ENCODE measurements around the gene ARID5B. TPM values are rescaled to one million over a fixed set of nuclear protein-coding genes. Genes with fewer than 3 reads are reported as not detected.

Gene ARID5B
- total RNA-seq, 4 donors from 2014 or later, result 7.6 to 36.3 (median 21.2) TPM

- no peak for DNase-seq
- 91 to 92% methylated on average over 3 of the region's 3 CpGs for WGBS, 2 donors
- Histone ChIP-seq H3K36me3 (no peaks in the 10 kb centered on the region), H3K4me3 (replicated peaks in 1 of 3) (no peak overlapping the region), H3K27me3 (no peaks in the 10 kb centered on the region), H3K4me1 (no peaks in the 10 kb centered on the region), H3K27ac (no peak overlapping the region), H3K9me3 (no peaks in the 10 kb centered on the region)
- no peak for TF ChIP-seq POLR2A (IDR thresholded peaks at IDR 0.05)
- no peak for TF ChIP-seq CTCF (IDR thresholded peaks at IDR 0.05)
- intact Hi-C loops (cut with DNase I), result no loop called here
Measured at GRCh38 chr10:61907587-61907986, 6.1 kb downstream of the ARID5B start.

GRCh38 chr10:61910226-61910805, 8.8 kb downstream of the ARID5B start:
- no peaks in the 10 kb centered on the region for H3K9me3 ChIP-seq
- no peaks in the 10 kb centered on the region for H3K27me3 ChIP-seq
- no peaks in the 10 kb centered on the region for H3K36me3 ChIP-seq
- no peak overlapping the region for H3K4me3 ChIP-seq (replicated peaks in 1 of 3)
- no peak for TF ChIP-seq POLR2A (IDR thresholded peaks at IDR 0.05)
- no peak for TF ChIP-seq CTCF (IDR thresholded peaks at IDR 0.05)
- no peak for DNase-seq
- intact Hi-C loops (cut with DNase I), result no loop called here
- WGBS, 2 donors, result 96 to 97% methylated on average over 6 of the region's 6 CpGs
- H3K27ac ChIP-seq, result no peak overlapping the region
- H3K4me1 ChIP-seq, result no peaks in the 10 kb centered on the region

GRCh38 chr10:61910894-61911293, 9.4 kb downstream of the ARID5B start:
- H3K27me3 ChIP-seq, result no peaks in the 10 kb centered on the region
- no peaks in the 10 kb centered on the region for H3K9me3 ChIP-seq
- H3K36me3 ChIP-seq, result no peaks in the 10 kb centered on the region
- 89 to 94% methylated on average over 2 of the region's 2 CpGs for WGBS, 2 donors
- no peak for DNase-seq
- no peaks in the 10 kb centered on the region for H3K4me1 ChIP-seq
- intact Hi-C loops (cut with DNase I), result no loop called here
- no peak overlapping the region for H3K4me3 ChIP-seq (replicated peaks in 1 of 3)
- no peak overlapping the region for H3K27ac ChIP-seq
- TF ChIP-seq POLR2A (IDR thresholded peaks at IDR 0.05) (no peak), CTCF (IDR thresholded peaks at IDR 0.05) (no peak)

GRCh38 chr10:61911425-61911824, 9.9 kb downstream of the ARID5B start:
- Histone ChIP-seq H3K4me3 (replicated peaks in 1 of 3) (no peak overlapping the region), H3K4me1 (no peaks in the 10 kb centered on the region), H3K27me3 (no peaks in the 10 kb centered on the region), H3K36me3 (no peaks in the 10 kb centered on the region), H3K27ac (no peak overlapping the region), H3K9me3 (no peaks in the 10 kb centered on the region)
- no peak for TF ChIP-seq POLR2A (IDR thresholded peaks at IDR 0.05)
- TF ChIP-seq CTCF (IDR thresholded peaks at IDR 0.05), result no peak
- DNase-seq, result no peak
- 81 to 83% methylated on average over 5 of the region's 5 CpGs for WGBS, 2 donors
- intact Hi-C loops (cut with DNase I), result no loop called here

GRCh38 chr10:61912981-61913380, 11.5 kb downstream of the ARID5B start:
- Histone ChIP-seq H3K36me3 (no peaks in the 10 kb centered on the region), H3K4me1 (no peaks in the 10 kb centered on the region), H3K27ac (no peak overlapping the region), H3K4me3 (replicated peaks in 1 of 3) (no peak overlapping the region), H3K27me3 (no peaks in the 10 kb centered on the region), H3K9me3 (no peaks in the 10 kb centered on the region)
- DNase-seq, result no peak
- TF ChIP-seq CTCF (IDR thresholded peaks at IDR 0.05) (no peak), POLR2A (IDR thresholded peaks at IDR 0.05) (no peak)
- WGBS, 2 donors, result 92 to 97% methylated on average over 2 of the region's 2 CpGs
- intact Hi-C loops (cut with DNase I), result no loop called here
